Measurements from ENCODE around the gene LDB2.

The LDB2 gene

DNA sequence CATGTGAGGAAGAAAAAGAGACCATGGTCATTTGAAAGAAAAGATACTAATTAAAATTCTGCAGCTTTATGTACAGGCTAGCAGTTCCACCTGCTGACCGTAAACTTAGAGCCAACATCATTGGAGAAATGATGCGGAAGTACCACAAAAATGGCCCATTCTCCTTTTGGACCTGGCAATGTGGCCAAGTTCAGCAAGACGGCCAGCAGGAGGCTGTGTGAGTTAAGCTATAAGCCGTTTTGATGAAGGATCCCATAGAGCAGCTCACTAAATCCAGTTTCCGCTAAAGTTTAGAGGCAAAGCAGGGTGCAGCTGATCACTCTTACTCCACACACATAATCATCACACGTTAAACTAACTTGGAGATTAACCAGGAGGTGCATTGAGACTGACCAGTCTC, 133.8 kb downstream of the LDB2 start:
- no peaks in the 10 kb centered on the region for H3K9me2 ChIP-seq (ENCODE audit: low read depth, low read length)
- H3K36me3 ChIP-seq (ENCODE audit: insufficient read depth, low read length), result no peaks in the 10 kb centered on the region

DNA sequence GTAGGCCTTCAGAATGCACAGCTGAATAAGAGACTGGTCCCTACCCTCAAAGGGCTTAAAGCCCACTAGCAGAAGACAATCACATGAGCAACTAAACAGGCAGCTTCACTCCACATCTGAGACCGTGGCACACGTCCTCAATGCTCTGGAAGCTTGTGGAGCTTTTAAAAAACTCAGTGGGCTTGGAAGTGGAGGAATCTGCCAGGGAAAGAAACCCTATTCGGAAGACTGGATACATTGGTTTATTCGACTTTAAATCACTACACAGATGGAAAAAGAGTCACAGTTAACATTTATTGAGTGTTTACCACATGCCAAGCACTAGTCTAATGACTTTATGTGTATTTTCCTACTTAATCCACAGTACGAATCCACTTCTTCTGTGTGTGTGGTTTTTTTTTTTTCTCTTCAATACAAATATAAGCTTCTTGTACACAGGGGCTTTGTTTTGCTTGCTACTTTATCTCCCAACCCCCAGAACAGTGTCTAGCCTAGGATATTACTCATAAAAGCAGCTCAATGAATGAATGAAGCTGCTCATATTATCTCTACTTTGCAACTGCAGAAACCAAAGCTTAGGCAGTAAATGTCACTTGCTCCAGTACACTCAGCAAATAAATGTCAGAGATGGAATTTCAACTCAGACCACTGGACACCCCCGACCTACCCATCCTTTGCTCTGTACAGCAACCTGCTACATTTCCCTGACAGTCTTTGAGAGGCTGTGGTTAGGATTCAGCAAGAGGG, 137.7 kb downstream of the LDB2 start:
- Histone ChIP-seq H3K4me1 (ENCODE audit: insufficient read depth, low read length, severe bottlenecking) (no peaks in the 10 kb centered on the region), H4K20me1 (ENCODE audit: insufficient read depth, low read length) (no peaks in the 10 kb centered on the region), H3K27ac (ENCODE audit: low read depth, low read length, poor library complexity, severe bottlenecking) (no peak overlapping the region), H3K4me2 (ENCODE audit: low read length) (no peak overlapping the region), H3F3A (ENCODE audit: insufficient read depth, low read length) (no peaks in the 10 kb centered on the region), H3K4me3 (ENCODE audit: low read depth, low read length, poor library complexity, severe bottlenecking) (no peak overlapping the region), H3K9ac (ENCODE audit: low read length) (no peak overlapping the region), H2AFZ (ENCODE audit: low read length) (no peak overlapping the region), H3K9me2 (ENCODE audit: low read depth, low read length) (no peaks in the 10 kb centered on the region), H3K36me3 (ENCODE audit: insufficient read depth, low read length) (no peaks in the 10 kb centered on the region), H3K79me2 (ENCODE audit: insufficient read depth, low read length) (no peaks in the 10 kb centered on the region), H3K9me3 (ENCODE audit: low read length) (no peaks in the 10 kb centered on the region), H3K27me3 (ENCODE audit: insufficient read depth, low read length) (no peaks in the 10 kb centered on the region)
- TF ChIP-seq, protein P1, sequence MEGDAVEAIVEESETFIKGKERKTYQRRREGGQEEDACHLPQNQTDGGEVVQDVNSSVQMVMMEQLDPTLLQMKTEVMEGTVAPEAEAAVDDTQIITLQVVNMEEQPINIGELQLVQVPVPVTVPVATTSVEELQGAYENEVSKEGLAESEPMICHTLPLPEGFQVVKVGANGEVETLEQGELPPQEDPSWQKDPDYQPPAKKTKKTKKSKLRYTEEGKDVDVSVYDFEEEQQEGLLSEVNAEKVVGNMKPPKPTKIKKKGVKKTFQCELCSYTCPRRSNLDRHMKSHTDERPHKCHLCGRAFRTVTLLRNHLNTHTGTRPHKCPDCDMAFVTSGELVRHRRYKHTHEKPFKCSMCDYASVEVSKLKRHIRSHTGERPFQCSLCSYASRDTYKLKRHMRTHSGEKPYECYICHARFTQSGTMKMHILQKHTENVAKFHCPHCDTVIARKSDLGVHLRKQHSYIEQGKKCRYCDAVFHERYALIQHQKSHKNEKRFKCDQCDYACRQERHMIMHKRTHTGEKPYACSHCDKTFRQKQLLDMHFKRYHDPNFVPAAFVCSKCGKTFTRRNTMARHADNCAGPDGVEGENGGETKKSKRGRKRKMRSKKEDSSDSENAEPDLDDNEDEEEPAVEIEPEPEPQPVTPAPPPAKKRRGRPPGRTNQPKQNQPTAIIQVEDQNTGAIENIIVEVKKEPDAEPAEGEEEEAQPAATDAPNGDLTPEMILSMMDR (IDR thresholded peaks at IDR 0.05; ENCODE audit: low read length), result no peak
- no peak for TF ChIP-seq EZH2 (IDR thresholded peaks at IDR 0.05; ENCODE audit: borderline replicate concordance, low read length)

More for the DNA sequence above, 133.8 kb downstream of the LDB2 start:
- Histone ChIP-seq H3K9me3 (ENCODE audit: low read length) (no peaks in the 10 kb centered on the region), H2AFZ (ENCODE audit: low read length) (no peak overlapping the region), H3F3A (ENCODE audit: insufficient read depth, low read length) (no peaks in the 10 kb centered on the region), H3K79me2 (ENCODE audit: insufficient read depth, low read length) (no peaks in the 10 kb centered on the region), H3K9ac (ENCODE audit: low read length) (no peak overlapping the region), H3K4me1 (ENCODE audit: insufficient read depth, low read length, severe bottlenecking) (no peaks in the 10 kb centered on the region), H3K27ac (ENCODE audit: low read depth, low read length, poor library complexity, severe bottlenecking) (no peak overlapping the region), H4K20me1 (ENCODE audit: insufficient read depth, low read length) (no peaks in the 10 kb centered on the region), H3K27me3 (ENCODE audit: insufficient read depth, low read length) (no peaks in the 10 kb centered on the region), H3K4me2 (ENCODE audit: low read length) (no peak overlapping the region), H3K4me3 (ENCODE audit: low read depth, low read length, poor library complexity, severe bottlenecking) (no peak overlapping the region)
- TF ChIP-seq EZH2 (IDR thresholded peaks at IDR 0.05; ENCODE audit: borderline replicate concordance, low read length), result no peak
- TF ChIP-seq, protein P1 (IDR thresholded peaks at IDR 0.05; ENCODE audit: low read length), result no peak

DNA sequence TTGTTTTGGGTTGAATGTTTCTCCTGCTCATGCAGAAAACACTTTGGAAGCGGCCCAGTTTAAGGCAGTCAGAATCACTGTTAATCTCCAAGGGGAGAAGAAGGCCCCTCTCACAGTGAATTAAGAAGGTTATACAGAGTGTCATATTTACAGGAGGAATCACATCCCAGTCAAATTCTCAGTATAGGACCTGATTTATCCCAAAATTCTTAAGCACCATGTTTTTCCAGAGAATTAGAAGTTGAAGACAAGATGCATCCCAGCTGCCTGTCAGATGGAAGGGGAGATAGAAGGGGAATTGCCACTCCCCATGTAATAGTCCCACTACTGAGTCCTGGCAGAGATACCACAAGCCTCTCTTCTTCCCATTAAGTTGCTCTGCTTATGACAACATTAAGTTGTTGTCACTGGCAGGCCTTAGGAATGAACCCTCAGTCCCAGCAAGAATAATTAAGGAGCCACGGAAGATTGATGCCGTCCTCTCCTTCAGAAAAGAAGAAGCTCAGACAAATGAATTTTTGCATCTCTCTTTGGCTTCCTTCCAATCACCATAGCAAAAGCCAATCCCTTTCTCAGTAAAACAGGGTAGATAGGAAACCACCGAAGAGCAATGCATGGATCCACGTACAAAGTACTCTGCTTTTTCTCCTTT, 138.4 kb downstream of the LDB2 start:
- H3K79me2 ChIP-seq (ENCODE audit: insufficient read depth, low read length), result no peaks in the 10 kb centered on the region
- H3K9me2 ChIP-seq (ENCODE audit: low read depth, low read length), result no peaks in the 10 kb centered on the region
- H3K4me2 ChIP-seq (ENCODE audit: low read length), result no peak overlapping the region

More for the DNA sequence above, 138.4 kb downstream of the LDB2 start:
- no peaks in the 10 kb centered on the region for H3K36me3 ChIP-seq (ENCODE audit: insufficient read depth, low read length)
- H3K4me1 ChIP-seq (ENCODE audit: insufficient read depth, low read length, severe bottlenecking), result no peaks in the 10 kb centered on the region
- no peaks in the 10 kb centered on the region for H3F3A ChIP-seq (ENCODE audit: insufficient read depth, low read length)
- no peak overlapping the region for H3K4me3 ChIP-seq (ENCODE audit: low read depth, low read length, poor library complexity, severe bottlenecking)
- TF ChIP-seq, protein P1 (IDR thresholded peaks at IDR 0.05; ENCODE audit: low read length), result no peak
- TF ChIP-seq EZH2 (IDR thresholded peaks at IDR 0.05; ENCODE audit: borderline replicate concordance, low read length), result no peak
- no peaks in the 10 kb centered on the region for H3K27me3 ChIP-seq (ENCODE audit: insufficient read depth, low read length)
- H3K9me3 ChIP-seq (ENCODE audit: low read length), result no peaks in the 10 kb centered on the region
- H3K9ac ChIP-seq (ENCODE audit: low read length), result no peak overlapping the region
- H3K27ac ChIP-seq (ENCODE audit: low read depth, low read length, poor library complexity, severe bottlenecking), result no peak overlapping the region
- no peak overlapping the region for H2AFZ ChIP-seq (ENCODE audit: low read length)
- H4K20me1 ChIP-seq (ENCODE audit: insufficient read depth, low read length), result no peaks in the 10 kb centered on the region

Data from OCI-LY1 (cell line).